Endothelial cell of umbilical vein (primary cell): ENCODE data around the gene SRSF1. TPM values are rescaled to one million over a fixed set of nuclear protein-coding genes. Genes with fewer than 3 reads are reported as not detected.

Source experiments
- BruUV-seq: library from RNA; stranded (reverse); fragments of 400-500 nt; replicated peaks from 2 replicates; lab custom pipeline; 2021; lab: Mats Ljungman, UMichigan
- CTCF ChIA-PET: fragments of 300-600, 350-600 bp; sonication (Branson Sonifier 250); formaldehyde crosslinking; loops from one replicate; lab custom pipeline; 2021; ENCODE audit warnings: antibody characterized with exemption, inconsistent platforms; lab: Charles Lee
- POLR2A ChIA-PET: fragments of 300-600, 350-600 bp; sonication (Branson Sonifier 250); formaldehyde crosslinking; loops from one replicate; lab custom pipeline; 2021; ENCODE audit warnings: antibody characterized with exemption, inconsistent platforms; lab: Charles Lee
- DNase-seq: peaks from one replicate; pipeline ENCODE4 v3.0.0-alpha.2; 2011; ENCODE audit warnings: low read depth, low spot score
- FAIRE-seq: peaks from 2 replicates; lab custom pipeline; 2011; peaks lifted over from hg19 to GRCh38; lab: Jason Lieb, UNC
- H2AFZ ChIP-seq: 2 replicates; pipeline ENCODE4 v1.6.0; 2012; ENCODE audit warnings: low read depth, low read length, control low read depth, inconsistent platforms
- H3K27ac ChIP-seq: 2 replicates; pipeline ENCODE4 v1.5.1; 2011; ENCODE audit warnings: low read depth, mild to moderate bottlenecking, control low read depth, low read length, moderate library complexity; ENCODE audit not compliant: insufficient read depth
- H3K27me3 ChIP-seq, 2 experiments: 2 replicates each; pipeline versions ENCODE4 v1.6.0 to v1.6.1; 2011; ENCODE audit warnings: low read length in 2 of 2, mixed read lengths in 1 of 2; ENCODE audit not compliant: control insufficient read depth in 2 of 2, insufficient read depth in 2 of 2
- H3K36me3 ChIP-seq, 2 experiments: 2 replicates in 1 of 2; 3 replicates in 1 of 2; pipeline ENCODE4 v1.5.1; 2011; ENCODE audit warnings: low read length in 2 of 2, mild to moderate bottlenecking in 1 of 2, moderate library complexity in 1 of 2; ENCODE audit not compliant: control insufficient read depth in 2 of 2, insufficient read depth in 2 of 2; ENCODE audit errors: extremely low read depth in 1 of 2
- H3K4me1 ChIP-seq: 3 replicates; pipeline ENCODE4 v1.5.1; 2011; ENCODE audit warnings: mild to moderate bottlenecking, low read length; ENCODE audit not compliant: control insufficient read depth, insufficient read depth; ENCODE audit errors: extremely low read depth
- H3K4me2 ChIP-seq: 2 replicates; pipeline ENCODE4 v1.6.1; 2011; ENCODE audit warnings: low read length, control low read depth, mixed read lengths; ENCODE audit not compliant: insufficient read depth
- H3K4me3 ChIP-seq, 3 experiments: fragments of 200-600 bp in 1 of 3; sonication (generic), shearing (Covaris generic) in 1 of 3; replicated peaks in 1 of 3; 2 replicates each; pipeline ENCODE4 v1.5.1; 2011 to 2016; ENCODE audit warnings: control low read depth in 3 of 3, low read length in 3 of 3, mild to moderate bottlenecking in 2 of 3, inconsistent platforms in 1 of 3, low read depth in 1 of 3, moderate library complexity in 1 of 3; ENCODE audit not compliant: insufficient read depth in 1 of 3
- H3K79me2 ChIP-seq: 2 replicates; pipeline ENCODE4 v1.6.0; 2012; ENCODE audit warnings: low read length, inconsistent platforms; ENCODE audit not compliant: control insufficient read depth, insufficient read depth
- H3K9ac ChIP-seq: replicated peaks from 2 replicates; pipeline ENCODE3; 2011; ENCODE audit warnings: low read length, control low read depth; ENCODE audit not compliant: insufficient read depth; ENCODE audit errors: extremely low read depth
- H3K9me1 ChIP-seq: replicated peaks from 3 replicates; pipeline ENCODE4 v1.6.0; 2011; ENCODE audit warnings: mild to moderate bottlenecking, low read length; ENCODE audit not compliant: control insufficient read depth, insufficient read depth; ENCODE audit errors: extremely low read depth
- H3K9me3 ChIP-seq: replicated peaks from 2 replicates; pipeline ENCODE4 v1.5.1; 2012; ENCODE audit warnings: low read length, inconsistent platforms; ENCODE audit not compliant: control insufficient read depth, insufficient read depth
- H4K20me1 ChIP-seq: replicated peaks from 2 replicates; pipeline ENCODE3; 2011; ENCODE audit warnings: mild to moderate bottlenecking, low read length; ENCODE audit not compliant: control insufficient read depth, insufficient read depth; ENCODE audit errors: extremely low read depth
- EZH2 ChIP-seq: IDR thresholded peaks from 2 replicates; pipeline ENCODE4 v1.6.1; 2012; ENCODE audit warnings: borderline replicate concordance, low read depth, mild to moderate bottlenecking, moderate library complexity, low read length, inconsistent platforms; ENCODE audit not compliant: severe bottlenecking
- FOS ChIP-seq: IDR thresholded peaks from 2 replicates; pipeline ENCODE4 v1.6.1; 2011; ENCODE audit warnings: mild to moderate bottlenecking, low read length, moderate library complexity, borderline replicate concordance; ENCODE audit not compliant: insufficient read depth
- GATA2 ChIP-seq: IDR thresholded peaks from 2 replicates; pipeline ENCODE4 v1.7.0; 2011; ENCODE audit warnings: low read depth, mild to moderate bottlenecking, moderate library complexity, mixed read lengths, low read length; ENCODE audit not compliant: insufficient read length, insufficient read depth
- JUN ChIP-seq: IDR thresholded peaks from 2 replicates; pipeline ENCODE4 v1.6.1; 2011; ENCODE audit warnings: borderline replicate concordance, low read depth; ENCODE audit not compliant: insufficient read length, insufficient read depth
- MYC ChIP-seq: IDR thresholded peaks from one replicate; pipeline ENCODE4 v1.6.1; 2011; ENCODE audit warnings: mild to moderate bottlenecking, low read depth, low read length
- POLR2A ChIP-seq: IDR thresholded peaks from 2 replicates; pipeline ENCODE4 v1.6.1; 2012; ENCODE audit warnings: low read depth, mild to moderate bottlenecking, control low read depth, low read length
- POLR2AphosphoS5 ChIP-seq: IDR thresholded peaks from 2 replicates; pipeline ENCODE4 v1.6.1; 2012; ENCODE audit warnings: low read depth, mild to moderate bottlenecking, control low read depth, low read length, moderate library complexity; ENCODE audit not compliant: insufficient read depth
- dilution Hi-C: fragments of 300-500 bp; cut with MboI; formaldehyde crosslinking; loops from one replicate; pipeline ENCODE4 v1.15.0; 2019; ENCODE audit warnings: low sequenced_read_pairs; ENCODE audit not compliant: extremely low pct_ligation_motif_present
- intact Hi-C: fragments of 100-400 bp; cut with micrococcal nuclease; formaldehyde crosslinking; loops from one replicate; pipeline ENCODE4 v1.10.0; 2022
- polyA plus RNA-seq, 4 experiments: library from polyadenylated mRNA; depleted of rRNA in 3 of 4; stranded (reverse) in 3 of 4; unstranded in 1 of 4; fragments of >200 nt; gene quantifications; 2 replicates each; pipeline versions ENCODE4 v1.2.1 to v1.2.3, GENCODE V29; 2011 to 2012; ENCODE audit warnings: missing spikeins in 1 of 4
- total RNA-seq: library from RNA; stranded (reverse); gene quantifications from 2 replicates; pipeline ENCODE4 v1.2.3, GENCODE V29; 2021
- TF ChIP-seq, protein P1 (sequence below): IDR thresholded peaks from 2 replicates; pipeline ENCODE4 v1.6.1; 2011; ENCODE audit not compliant: insufficient read depth, insufficient read length
- TF ChIP-seq, protein P2 (sequence below), 2 donors: IDR thresholded peaks; 1 replicate in 1 of 2; 2 replicates in 1 of 2; pipeline ENCODE4 v1.5.1; 2011; ENCODE audit warnings: low read length in 2 of 2, mild to moderate bottlenecking in 2 of 2, moderate library complexity in 2 of 2, control low read depth in 1 of 2, inconsistent platforms in 1 of 2, low read depth in 1 of 2; ENCODE audit not compliant: insufficient read depth in 1 of 2; ENCODE audit errors: extremely low read depth in 1 of 2

SRSF1 gene
- total and polyA plus RNA-seq, 2 donors (not counting 3 experiments of a cell fraction or from before 2014, with no cell fraction given) = 133 to 316 TPM

GRCh38 chr17:58005728-58006559, 1.1 kb downstream of the SRSF1 start:
- peak overlapping the region; percentile 67 for H3K27ac ChIP-seq
- H3K36me3 ChIP-seq = peaks cover 13 to 23% of the 10 kb centered on the region in 2 experiments
- CTCF ChIA-PET = interaction anchor here (1.0 to 1.9 kb wide), 9 partner anchors 8 to 222 kb away, joined by 3 to 11 read pairs (median 5); no protein-coding TSS in a partner anchor
- H3K4me1 ChIP-seq = peaks cover 39% of the 10 kb centered on the region
- intact Hi-C loops (loop anchor here (2.0 kb wide), 1 partner anchor 347 kb away; the partner anchor contains the start of gene SUPT4H1), dilution Hi-C loops (no loop called here)
- peaks cover 53% of the 10 kb centered on the region for H3K79me2 ChIP-seq
- FAIRE-seq = no peak
- no peaks in the 10 kb centered on the region for H3K9me3 ChIP-seq
- H3K9me1 ChIP-seq = no peaks in the 10 kb centered on the region
- H3K4me2 ChIP-seq = peak overlapping the region; percentile 85
- DNase-seq = no peak
- POLR2A ChIA-PET = interaction anchor here (0.7 to 2.4 kb wide), 5 partner anchors 9 to 132 kb away, joined by 3 to 19 read pairs (median 4); partner anchors contain the start of genes DYNLL2 and VEZF1
- peaks cover 2% of the 10 kb centered on the region for H4K20me1 ChIP-seq
- no peak for TF ChIP-seq POLR2AphosphoS5
- no peak for TF ChIP-seq JUN
- no peak for TF ChIP-seq FOS
- no peak for TF ChIP-seq POLR2A
- no peak for TF ChIP-seq MYC
- no peak for TF ChIP-seq GATA2
- TF ChIP-seq, protein P1, sequence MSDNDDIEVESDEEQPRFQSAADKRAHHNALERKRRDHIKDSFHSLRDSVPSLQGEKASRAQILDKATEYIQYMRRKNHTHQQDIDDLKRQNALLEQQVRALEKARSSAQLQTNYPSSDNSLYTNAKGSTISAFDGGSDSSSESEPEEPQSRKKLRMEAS = no peak
- TF ChIP-seq, protein P2, sequence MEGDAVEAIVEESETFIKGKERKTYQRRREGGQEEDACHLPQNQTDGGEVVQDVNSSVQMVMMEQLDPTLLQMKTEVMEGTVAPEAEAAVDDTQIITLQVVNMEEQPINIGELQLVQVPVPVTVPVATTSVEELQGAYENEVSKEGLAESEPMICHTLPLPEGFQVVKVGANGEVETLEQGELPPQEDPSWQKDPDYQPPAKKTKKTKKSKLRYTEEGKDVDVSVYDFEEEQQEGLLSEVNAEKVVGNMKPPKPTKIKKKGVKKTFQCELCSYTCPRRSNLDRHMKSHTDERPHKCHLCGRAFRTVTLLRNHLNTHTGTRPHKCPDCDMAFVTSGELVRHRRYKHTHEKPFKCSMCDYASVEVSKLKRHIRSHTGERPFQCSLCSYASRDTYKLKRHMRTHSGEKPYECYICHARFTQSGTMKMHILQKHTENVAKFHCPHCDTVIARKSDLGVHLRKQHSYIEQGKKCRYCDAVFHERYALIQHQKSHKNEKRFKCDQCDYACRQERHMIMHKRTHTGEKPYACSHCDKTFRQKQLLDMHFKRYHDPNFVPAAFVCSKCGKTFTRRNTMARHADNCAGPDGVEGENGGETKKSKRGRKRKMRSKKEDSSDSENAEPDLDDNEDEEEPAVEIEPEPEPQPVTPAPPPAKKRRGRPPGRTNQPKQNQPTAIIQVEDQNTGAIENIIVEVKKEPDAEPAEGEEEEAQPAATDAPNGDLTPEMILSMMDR (IDR thresholded peaks at IDR 0.05; ENCODE audit: extremely low read depth in 1 of 2, insufficient read depth in 1 of 2, low read depth in 1 of 2, low read length in 2 of 2) = no peak
- no peak for TF ChIP-seq EZH2
- H2AFZ ChIP-seq = no peak overlapping the region
- H3K27me3 ChIP-seq = no peaks in the 10 kb centered on the region
- H3K9ac ChIP-seq = peak overlapping the region; percentile 90
- peak overlapping the region; percentile 39 to 95 (median 85) for H3K4me3 ChIP-seq
- BruUV-seq = no TSS peak
